HG03460 (cell line): ENCODE results near the gene AEBP1.
"Not testable (repeated sequence)": the region's sequence is repeated elsewhere in the genome, so short reads cannot be mapped to it uniquely, and the experiment has no call there.

ENCODE experiments used
- ATAC-seq: cut with Tn5 transposase; IDR thresholded peaks from one replicate; pipeline ENCODE4 v1.9.1; 2021; ENCODE audit not compliant: unreplicated experiment

Gene AEBP1

DNA sequence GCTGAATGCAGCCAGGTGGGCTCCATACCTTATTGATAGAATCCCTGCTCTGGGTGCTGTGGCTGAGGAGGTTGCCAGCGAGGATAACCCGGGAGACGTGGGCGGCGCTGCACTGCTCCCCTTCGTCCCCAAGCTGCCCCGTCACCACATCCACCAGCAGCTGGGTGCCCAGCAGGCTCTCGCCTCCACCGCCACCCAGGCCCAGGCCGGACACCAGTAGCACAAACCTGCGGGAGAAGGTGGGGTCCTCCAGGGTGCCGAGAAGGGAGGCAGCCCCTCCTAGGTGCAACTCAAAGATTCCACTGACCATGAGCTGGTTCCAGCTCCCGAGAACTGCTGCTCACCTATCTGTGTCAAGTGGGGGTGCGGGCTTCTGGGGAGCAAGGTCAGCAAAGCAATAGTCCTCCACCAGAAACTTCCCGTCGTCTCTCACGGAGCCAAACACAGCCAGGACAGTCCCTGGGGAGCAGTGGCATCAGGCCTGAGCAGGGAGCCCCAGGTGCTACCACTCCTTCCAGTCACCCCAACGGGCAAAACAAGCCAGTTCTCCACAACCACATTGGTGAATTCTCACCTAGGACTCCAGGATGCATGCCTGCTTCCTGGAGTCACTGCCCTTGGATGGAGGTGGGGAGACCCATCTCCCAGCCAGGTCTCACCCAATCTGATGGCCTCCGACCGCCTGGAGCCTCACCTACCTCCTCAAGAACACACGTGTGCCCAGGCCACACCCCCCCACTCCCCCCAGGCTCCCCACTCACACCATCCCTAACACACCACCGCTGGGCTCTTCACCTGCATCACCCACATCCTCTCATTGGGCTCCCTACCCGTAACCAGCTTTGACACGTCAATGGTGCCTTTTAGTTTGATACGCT, 12.9 kb downstream of the AEBP1 start:
- no peak for ATAC-seq

DNA sequence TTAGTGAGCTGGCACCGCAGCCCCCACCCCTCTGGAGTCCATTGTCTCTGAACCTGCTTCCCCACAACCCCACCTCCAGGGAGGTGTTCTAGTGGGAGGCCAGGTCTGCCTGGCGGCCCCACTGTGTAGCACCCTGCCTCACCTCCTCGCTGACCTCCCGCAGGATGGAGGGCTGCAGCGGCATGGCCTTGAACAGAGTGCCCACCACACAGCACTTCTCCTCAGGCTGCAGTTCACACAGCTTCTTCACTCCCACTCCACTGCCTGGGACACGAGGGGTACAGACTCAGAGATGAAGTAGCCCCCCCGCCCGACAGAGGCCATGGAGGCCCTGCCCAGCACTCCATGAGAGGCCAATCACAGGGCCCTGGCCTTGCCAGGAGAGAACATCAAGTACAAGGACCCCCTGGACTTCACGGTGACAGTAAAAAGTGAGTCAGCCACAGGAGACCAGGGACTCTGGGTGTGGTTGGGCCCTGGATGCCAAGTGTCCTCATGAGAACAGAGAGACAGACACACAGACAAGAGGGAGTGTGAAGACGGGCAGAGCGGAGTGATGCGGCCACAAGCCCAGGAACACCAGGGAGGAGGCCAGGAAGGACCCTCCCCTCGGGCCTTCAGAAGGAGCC, 13.8 kb downstream of the AEBP1 start:
- no peak for ATAC-seq

DNA sequence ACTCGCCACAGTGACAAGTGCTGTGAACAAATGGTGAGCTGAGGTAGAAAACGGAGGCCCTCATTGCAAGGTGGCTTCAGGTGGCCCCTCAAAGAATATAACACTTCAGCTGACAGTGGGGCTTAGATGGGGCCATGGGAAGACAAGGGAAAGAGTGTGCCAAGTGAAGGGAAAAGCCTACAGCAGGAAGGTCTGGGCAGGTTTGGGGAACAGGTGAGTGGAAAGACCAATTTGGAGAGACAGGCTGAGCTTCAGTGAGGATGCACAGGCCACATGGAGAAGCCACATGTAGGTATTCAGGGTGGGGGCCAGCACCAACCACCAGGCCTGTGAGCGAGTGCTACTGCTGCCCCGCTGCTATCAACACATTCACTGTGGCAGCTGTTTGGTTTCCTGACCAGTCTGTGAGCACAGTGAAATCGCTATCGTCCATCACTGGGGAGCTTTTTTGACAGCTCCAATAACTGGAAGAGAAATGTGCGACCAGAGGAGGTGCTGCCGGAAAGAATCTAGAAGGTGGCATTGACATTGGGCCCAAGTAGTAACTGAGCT, 15.8 kb downstream of the AEBP1 start:
- ATAC-seq = no peak

DNA sequence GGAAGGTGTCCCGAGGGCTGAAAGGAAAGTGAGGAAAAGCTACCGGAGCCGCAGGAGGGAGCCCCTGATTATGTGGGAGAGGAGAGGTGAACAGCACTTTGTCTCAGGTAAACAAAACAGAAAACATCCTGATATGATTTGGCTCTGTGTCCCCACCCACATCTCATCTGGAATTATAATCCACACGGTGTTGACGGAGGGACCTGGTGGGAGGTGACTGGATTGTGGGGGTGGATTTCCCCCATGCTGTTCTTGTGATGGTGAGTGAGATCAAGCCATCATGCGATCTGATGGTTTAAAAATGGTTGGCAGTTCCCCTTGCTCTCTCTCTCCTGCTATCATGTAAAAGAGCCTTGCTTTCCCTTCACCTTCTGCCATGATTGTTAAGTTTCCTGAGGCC, 16.2 kb downstream of the AEBP1 start:
- ATAC-seq = no peak

DNA sequence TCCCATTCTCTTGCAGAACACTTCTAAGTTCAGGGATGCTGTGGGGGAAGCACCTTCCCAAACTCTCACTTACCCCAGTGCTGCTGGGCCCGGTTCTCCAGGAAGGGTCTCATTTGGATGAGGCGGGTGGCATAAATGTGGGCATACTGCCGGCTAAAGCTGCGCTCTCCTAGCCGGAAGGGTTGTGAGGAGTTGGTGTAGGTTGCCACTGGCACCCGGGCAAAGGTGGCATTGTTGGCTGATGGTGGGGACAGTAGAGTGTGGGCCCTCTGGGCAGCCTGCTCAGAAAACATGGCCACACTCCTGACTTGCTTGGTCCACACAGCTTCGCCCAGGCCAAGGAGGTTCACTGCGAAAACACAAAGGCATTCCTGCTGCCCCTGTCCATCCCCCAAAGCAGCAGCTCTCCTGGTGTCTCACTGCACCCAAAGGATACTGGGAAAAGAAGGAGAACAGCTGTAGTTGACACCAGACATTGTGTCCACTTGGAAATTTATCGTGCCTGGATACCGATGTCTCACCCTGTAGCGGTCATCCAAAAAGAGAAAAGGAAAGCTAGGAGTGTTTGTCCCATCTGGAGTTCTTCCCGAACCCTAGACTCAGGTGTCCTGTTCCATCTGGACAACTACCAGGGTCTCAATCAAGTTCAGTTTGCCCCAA, 17.7 kb downstream of the AEBP1 start:
- ATAC-seq = no peak

DNA sequence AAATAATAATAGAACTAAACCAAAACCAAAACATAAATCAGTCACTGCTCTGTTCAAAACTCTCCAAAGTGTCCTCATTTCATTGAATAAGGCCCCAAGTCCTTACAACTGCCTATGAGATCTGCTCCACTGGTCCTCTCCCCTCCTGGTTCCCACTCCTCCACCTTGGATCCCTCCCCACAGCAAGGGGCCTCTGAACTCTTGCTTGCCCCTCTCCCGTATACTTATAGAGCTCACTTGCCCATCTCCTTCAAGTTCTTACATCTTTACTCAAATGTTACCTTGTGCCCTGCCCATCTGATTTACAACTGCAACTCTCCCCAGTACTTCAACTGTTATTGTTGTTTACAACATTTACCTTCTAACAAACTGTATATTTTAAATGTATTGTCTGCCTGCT, 18.4 kb downstream of the AEBP1 start:
- ATAC-seq = no peak

DNA sequence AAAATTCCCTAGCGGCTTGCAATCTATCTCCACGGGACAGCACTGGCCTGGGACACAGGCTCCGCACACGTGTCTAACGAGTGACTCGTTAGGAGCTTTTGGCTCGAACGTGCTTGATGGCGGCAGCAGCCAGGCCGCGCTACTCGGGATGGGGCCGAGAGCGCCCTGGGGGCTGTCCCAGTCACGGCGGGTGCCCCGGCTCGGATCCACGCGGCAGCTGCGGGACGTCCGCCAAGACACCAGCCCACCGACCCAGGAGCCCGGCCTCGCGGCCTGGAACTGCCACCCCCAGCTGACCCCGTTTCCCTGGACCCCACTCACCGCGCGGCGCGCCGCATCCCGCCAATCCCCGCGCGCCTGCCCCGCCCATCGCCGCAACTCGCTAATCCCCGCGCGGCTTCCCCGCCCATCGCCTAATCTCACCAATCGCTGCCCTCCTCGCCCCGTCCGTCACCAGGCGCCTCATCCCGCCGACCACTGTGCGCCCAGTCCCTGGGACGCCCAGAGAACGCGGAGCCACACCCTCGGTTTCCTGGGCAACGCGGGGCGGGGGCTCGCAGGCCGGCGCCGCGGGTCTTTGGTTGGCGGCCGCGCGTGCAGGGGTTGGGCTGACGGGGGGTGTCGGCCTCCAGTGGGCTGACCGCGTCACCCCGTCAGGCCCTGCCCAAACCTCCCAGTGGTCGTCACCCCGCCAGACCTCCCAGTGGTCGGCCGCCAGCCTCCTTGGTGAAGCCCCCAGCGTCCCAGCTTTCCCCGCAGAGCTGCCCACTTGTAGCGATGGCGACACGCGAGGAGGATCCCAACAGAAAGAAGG, 19.3 kb downstream of the AEBP1 start, which contains the start of gene POLD2:
TSS of gene POLD2 (minus strand) at position 359 of the 814 bp plus-strand sequence. CDS start 1,495 bp downstream, outside the sequence.
- peak; percentile 99 for ATAC-seq

DNA sequence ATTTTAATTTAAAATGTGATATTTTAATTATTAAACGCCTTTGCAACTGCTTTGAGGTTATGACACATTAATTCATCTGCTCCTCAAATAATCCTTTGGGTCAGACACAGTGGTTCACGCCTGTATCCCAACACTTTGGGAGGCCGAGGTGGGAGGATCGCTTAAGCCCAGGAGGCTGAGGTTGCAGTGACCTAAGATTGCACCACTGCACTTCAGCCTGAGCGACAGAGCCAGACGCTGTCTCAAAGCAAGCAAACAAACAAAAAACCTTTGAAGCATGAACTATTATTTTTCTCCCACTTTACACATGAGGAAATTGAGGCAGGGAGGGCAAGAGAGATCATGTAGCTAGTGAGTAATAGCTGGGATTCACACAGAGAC, 20.7 kb downstream of the AEBP1 start:
- ATAC-seq = no peak

DNA sequence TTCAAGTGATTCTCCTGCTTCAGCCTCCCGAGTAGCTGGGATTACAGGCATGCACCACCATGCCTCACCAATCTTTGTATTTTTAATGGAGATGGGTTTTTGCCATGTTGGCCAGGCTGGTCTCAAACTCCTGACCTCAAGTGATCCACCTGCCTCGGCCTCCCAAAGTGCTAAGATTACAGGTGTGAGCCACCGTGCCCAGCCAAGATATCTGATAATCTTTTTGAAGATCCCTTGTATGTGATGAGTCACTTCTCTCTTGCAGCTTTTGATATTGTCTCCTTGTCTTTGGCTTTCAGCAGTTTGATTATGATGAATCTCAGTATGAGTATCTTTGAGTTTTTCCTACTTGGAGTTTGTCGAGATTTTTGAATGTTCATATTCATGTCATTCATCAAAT, 22.4 kb downstream of the AEBP1 start:
- not testable (repeated sequence) for ATAC-seq

DNA sequence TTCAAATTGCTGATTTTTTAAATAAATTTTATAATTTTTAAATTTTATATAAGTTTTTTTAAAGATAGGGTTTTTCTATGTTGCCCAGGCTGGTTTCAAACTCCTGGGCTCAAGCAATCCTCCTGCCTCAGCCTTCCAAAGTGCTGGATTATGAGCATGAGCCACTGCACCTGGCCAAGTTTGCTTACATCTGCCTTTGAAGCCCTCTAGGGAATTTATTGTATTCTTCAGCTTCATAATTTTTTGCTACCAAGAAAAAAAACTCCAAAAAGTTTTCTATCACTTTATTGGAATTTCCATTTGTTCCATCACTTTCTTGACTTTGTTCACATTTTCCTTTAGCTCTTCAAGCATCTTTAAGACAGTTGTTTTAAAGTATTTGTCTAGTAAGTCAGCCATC, 23.0 kb downstream of the AEBP1 start:
- no peak for ATAC-seq

DNA sequence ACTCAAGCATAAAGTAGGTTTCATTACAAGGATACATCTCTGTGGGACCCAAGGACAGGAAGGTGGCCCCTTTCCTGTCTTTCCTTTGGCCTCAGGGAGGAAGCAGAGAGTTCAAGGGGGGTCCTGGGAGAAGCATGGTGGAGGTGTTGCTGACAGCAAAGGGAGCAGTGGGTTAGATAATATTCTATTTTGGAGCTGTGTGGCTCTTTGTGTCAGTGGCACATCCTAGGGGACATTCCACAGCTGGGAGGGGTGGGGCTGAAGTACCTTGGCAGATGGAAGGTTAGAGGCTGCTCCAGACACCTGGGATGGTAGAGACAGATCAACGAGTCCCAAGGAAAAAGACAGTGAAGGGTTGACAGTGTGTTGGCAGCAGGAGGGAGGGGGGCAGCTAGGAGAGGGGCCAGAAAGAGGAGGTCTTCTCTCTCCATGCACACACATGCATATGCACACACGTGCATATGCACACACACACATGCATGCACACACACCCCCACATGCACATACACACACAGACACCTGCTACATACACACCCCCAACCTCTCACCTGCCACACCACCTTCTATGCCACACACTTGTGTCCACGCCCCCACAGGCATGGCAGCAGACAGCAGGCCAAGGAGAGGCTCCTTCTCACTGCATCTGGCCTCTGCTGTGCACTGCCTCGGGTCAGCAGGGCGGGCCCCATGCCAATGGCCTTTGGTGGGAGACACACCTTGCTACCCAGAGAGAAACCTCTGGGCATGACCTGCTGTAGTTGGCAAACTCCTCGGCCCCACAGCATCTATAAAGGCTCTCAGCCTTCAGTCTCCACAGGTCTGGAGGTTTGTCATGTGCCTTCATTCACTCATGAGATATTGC, 24.8 kb downstream of the AEBP1 start:
- no peak for ATAC-seq

DNA sequence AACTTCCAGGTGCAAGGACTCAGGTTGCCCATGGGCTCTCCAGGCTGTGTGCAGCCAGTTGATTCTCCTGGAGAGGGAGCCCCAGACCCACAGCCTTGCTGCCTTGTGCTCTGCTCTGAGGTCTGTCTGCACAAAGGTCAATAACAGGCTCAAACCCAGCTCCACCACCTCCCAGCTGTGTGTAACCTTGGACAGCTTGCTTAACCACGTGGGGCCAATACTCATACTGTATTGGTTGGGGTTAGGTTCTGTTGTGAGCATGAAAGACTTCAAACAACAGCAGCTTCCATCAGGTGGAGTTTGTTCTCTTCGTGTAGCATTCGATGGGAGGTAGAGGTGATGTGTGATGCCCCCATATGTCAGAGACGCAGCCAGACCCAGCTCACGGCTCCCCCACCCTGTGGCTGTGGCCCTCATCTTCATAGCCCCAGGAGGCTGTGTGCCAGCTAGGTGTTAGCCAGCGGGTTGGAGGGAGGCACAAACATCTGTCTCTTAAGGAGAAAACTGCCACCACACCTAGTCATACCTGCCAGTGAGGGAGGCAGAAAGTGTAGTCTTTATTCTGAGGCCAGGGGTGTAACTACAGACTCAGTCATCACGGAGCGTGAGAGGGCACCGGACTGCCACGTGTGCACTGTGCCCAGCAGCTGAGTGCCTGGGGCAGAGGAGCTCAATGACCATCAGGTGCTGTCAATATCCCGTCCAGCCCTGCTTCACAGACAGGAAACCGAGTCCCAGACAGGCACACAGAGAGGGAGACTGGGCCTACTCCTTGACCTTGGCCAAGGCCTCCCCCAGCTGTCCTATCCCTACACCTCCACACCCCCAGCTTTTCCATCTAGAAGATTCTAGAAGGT, 27.3 kb downstream of the AEBP1 start:
- ATAC-seq = no peak

DNA sequence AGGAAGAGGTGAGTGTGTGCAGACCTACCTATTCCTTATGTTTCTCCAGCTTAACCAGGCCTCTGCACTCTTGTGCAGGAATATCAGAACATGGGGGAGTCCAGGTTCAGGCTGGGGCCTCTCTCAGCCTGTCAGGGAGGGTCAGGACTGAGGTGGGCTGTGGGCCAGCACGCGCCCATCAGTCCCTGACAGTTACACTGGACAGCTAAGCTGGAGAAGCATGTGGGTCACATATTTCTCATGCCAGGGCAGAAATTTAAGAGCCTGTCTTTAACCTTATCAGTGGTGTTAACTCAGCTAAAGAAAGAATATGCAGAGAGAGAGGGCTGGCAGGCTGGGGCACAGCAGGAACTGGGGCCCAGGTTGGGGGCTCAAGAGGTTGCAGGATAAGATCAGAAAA, 27.9 kb downstream of the AEBP1 start:
- no peak for ATAC-seq

DNA sequence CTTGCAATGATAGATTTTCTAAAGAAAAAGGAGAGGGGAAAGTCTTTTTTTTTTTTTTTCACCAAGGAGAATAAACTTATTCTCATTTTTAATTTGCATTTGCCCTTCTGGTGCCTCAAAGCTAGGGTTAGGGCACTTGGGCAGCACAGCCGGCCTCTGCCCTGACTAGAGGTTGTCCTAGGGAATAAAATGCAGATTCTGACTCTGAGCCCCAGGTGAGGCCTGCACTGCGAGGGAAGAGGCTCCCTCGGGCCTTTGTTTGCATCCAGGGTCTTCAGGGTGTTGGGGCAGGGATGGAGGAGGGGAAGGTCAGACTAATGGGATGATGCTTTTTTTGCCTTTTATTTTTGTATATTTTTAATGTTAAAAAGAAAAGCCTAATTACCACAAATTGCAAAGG, 29.1 kb downstream of the AEBP1 start:
- ATAC-seq = no peak

DNA sequence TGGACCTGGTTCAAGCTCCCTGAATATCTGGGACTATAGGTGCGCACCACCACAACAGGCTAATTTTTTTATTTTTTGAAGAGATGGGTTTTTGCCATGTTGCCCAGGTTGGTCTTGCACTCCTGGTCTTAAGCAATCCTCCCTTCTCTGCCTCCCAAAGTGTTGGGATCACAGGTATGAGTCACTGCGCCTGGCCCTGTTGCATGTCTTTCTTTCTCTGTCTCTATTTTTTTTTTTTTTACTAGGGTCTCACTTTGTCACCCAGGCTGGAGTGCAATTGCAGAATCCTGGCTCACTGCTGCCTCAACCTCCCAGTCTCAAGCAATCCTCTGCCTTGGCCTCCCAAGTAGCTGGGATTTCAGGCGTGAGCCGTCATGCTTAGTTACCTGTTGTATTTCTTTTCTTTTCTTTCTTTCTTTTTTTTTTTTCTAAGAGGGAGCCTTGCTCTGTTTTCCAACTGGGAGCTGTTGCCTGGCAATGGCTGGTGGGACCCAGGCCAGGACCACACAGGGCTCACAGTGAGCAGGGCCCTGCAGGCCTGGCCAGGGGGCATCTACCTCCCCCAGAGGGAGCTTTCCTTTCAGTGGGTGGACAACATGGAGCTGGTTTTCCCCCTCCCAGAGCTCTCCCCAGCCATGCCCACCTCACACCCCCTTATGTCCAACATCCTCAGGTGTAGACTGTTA, 30.9 kb downstream of the AEBP1 start:
- ATAC-seq = no peak

DNA sequence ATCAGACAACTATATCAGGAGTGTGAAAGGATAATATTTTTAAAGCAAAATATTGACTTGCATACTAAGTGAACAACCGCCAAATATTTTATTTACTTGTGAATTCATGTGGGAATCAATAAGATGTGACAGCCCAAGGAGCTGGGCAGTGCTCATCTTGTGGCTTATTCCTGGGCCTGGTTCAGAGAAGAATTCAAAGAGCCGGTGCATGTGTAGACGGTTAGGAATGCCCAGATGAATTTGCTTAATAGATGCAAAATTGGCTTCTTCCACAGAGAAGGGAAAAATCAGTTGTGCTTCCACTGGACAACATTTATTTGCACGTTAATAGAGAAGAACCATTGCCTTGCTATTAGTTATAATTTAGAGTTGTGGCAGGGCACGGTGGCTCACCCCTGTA, 32.6 kb downstream of the AEBP1 start:
- no peak for ATAC-seq

DNA sequence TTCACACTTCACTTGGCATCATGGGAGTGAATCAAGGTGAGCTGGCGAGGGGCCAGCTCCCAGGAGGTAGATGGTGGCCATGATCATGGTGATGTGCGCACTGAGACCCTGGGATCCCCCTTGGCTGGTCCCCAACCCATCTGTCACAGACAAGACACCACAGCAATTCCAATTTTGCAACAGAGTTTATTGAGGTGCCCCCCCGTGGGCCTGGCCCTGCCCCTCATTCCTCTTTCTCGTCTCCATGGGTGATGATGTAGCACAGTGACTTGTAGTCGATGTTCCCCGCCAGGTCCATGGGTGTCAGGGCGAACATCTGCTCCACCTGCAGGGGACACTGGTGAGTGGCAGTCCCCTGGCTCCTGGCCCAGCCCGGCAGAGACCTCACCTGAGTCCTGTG, 34.6 kb downstream of the AEBP1 start:
- no peak for ATAC-seq

DNA sequence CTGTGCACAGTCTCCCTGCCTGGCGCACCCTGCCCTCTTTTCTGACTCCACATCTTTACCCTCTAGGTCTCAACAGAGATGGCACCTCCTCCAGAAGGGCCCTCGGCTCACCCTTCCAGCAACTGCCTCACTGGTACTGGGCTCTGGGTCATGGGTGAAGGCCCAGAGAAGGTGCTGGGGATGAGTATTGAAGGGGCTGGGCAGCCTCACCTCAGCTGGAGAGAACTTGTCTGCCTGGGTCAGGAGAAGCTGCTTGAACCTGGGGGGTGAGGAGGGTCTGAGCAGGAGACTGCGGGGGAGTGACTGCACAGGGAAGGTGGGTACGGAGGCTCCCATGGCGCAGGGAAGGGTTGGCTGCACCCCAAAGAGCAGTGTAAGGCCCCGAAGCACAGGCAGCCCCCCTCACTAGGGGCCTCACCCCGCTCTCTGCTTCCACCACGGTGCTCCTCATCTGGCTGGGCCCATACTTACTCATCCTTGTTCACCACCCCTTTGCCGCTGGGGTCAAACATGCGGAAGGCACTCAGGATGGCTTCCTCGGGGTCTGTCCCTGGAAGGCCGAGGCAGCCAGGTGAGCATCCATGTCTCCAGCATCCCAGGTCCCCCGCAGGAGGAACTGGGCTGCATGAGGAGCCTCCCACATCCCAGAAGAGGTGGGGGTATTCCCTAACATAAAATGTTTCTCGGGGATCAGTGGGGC, 35.3 kb downstream of the AEBP1 start:
- no peak for ATAC-seq
